Fibroblast of peridontal ligament (primary cell): ENCODE data around the gene MED14.

Experiments
- DNase-seq: peaks from one replicate; pipeline ENCODE4 v3.0.0-alpha.2; 2010; ENCODE audit errors: extremely low read depth

Gene MED14

DNA sequence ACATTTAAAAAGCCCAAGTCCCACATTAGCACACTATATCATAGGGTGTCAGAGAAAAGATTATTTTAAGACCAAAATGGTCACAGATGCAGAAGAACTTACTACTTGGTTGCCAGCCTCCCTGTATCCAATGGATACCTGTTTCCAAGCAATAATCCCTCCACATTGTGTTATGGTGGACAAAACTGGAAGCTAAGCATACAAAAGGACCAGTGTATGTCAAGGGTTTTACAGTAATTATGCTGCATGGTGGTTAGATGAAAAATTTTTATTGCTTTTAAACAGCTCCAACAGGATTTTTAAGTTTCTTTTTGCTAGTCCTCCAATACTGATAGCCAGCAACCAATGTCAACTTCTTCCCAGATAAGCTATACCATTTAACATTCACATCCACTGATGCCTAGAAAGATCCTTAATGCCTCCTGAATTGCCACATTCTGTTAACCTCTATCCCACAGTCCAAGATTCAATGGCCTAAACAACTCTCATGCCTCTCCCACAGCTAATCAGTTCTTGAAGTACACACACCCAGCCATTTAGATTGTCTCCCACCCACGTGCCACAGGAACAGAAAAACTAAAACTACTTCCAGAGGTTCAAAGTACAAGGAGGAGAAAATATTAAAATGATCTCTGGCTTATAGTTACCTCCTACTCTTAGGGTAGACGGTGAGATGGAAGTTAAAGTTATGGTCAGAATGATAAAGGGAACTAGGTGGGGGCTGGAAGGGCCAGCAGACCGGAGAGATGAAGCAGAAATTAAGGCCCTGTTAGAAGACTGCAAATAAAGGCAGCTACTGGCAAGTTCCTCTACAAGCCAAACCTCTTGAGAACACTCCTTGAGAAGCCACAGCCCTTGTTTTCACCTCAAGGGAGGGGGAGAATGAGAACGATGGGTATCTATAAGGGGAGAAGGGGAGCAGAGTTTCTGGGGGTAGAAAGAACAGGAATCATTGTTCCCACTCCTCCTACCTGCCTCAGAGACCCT, 5.5 kb downstream of the MED14 start:
- no peak for DNase-seq

DNA sequence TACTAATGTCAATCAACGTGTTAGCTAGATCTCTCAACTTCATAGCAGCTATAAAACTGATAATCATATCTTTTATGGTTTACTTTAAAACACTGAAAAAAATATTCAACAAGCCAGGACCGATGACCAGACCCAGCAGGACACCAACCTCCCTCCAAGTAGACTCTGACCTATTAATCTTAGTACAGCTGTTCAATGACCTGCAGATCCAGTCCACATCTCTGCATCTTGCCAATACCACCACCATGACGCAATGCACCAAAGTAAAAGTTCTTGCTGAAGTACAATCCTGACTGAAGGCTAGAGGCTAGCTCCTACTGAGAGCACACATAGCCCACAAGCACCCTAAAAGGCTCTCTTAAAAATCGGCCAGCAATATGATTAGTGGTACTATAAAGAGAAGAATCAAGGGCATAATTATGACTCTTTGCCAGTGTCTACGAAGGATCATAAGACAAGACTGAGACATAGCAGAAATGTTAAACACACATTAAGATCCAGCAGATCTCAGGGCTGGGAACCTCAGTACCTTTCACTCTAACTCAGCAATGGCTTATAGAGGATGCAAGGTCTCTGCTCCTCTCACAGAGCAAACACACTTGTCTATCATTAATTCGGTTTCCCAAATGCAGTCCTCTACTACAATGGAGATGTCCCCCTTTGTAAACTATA, 7.6 kb downstream of the MED14 start:
- DNase-seq = no peak

DNA sequence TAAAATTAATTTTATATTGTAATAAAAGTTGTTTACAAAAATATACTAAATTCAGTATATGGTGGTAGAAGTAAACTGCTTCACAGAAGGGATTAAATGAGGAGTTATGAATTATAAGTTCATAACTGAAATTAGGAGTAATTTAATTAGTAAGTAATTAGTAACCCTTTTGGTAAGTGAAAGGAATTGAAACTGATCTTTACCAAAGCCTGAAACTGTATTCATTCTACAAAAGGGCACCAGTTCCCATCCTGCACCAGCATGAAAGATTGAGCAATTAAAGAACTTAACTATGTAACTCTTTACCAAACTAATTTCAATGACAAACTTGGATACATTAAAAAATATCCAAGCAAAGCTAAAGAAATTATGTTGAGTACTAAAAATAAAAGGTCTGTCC, 8.2 kb downstream of the MED14 start:
- DNase-seq = no peak

DNA sequence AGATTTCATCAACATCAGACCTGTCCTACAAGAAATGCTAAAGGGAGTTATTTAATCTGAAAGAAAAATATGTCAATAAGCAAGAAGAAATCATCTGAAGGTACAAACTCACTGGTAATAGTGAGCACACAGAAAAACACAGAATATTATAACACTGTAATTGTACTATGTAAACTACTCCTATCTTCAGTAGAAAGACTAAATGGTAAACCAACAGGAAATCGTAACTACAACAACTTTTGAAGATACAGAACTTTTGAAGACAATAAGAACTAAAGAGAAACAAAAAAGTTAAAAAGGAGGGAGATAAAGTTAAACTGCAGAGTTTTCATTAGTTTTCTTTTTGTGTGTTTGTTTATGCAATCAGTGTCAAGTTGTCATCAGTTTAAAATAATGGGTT, 12.4 kb downstream of the MED14 start:
- DNase-seq = no peak

DNA sequence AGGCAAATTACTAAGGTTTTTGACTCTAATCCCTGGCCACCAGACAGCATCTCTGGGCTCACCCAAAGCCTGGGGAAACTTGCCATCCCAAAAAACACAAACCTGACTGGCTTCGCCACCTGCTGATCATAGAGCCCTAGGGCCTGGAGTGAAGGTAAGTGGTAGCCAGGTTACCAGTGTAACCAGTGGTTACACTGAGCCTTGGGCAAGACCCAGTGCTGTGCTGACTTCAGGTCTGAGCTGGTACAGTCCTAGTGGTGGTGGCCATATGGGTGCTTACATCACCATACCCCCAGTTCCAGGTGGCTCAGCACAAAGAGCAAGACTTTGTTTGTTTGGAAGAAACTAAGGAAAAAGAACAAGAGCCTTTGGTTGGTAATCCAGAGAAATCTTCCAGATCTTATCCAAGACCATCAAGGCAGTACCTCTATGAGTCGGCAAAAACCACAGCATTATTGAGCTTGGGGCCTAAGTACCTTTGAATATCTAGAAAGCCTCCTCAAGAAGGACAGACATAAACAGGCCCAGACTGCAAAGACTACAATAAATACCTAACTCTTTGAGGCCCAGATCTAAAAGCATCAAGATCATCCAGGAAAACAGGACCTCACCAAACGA, 13.7 kb downstream of the MED14 start:
- DNase-seq = no peak

DNA sequence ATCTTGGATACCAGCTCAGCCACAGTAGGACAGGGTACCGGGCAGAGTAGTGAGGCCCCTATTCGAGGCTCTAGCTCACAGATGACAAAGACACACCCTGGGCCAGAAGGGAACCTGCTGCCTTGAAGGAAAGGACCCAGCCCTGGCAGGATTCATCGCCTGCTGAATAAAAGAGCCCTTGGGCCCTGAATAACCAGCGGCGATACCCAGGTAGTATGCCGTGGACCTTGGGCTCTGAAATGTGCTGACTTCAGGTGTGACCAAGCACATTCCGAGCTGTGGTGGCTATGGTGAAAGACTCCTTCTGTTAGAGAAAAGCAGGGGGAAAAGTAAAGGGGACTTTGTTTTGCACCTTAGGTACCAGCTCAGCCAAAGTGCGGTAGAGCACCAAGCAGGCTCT, 14.6 kb downstream of the MED14 start:
- no peak for DNase-seq

DNA sequence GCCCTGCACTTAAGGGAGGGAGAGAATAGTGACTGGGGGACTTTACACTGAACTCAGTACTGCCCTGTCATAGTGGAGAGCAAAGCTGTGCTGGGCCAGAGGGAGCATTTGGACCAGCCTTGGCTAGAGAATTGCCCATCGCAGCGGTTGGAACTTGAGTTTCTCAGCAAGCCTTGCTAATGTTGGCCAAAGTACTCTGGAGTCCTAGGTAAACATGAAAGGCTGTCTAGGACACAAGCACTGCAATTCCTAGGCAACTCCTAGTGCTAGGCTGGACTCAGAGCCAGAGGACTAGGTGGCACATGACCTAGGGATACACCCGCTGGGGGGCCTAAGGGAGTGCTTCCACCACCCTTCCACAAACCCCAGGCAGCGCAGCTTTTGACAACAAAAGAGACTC, 15.0 kb downstream of the MED14 start:
- no peak for DNase-seq

DNA sequence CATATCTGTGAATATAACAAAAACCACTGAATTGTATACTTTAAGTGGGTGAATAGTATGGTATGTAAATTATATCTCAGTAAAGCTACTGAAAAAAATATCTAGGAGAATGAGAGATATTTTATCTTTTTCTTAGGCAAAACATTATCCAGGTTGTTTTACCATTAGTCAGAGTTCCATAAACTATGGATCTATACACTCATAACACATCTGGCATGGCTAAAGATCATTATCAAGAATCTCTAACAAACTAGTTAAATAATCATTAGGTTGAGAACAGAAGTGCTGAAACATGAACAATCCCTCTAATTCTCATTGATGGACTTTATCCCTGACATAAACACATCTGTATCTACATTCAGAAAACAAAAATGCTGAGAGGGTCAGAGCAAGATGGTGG, 15.6 kb downstream of the MED14 start:
- no peak for DNase-seq

DNA sequence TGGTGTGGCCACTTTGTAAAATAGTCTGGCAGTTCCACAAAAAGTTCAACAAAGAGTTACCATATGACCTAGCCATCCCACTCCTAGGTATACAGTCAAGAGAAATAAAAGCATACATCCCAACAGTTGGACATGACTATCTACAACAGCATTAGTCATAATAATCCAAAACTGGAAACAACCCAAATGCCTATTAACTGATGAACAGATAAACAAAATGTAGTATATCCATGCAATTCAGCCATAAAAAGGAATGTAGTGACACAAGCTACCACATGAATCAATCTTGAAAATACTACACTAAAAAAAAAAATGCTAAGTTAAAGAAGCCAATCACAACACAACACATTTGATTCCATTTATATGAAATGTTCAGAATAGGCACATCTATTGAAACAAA, 16.1 kb downstream of the MED14 start:
- DNase-seq = peak; percentile 76

DNA sequence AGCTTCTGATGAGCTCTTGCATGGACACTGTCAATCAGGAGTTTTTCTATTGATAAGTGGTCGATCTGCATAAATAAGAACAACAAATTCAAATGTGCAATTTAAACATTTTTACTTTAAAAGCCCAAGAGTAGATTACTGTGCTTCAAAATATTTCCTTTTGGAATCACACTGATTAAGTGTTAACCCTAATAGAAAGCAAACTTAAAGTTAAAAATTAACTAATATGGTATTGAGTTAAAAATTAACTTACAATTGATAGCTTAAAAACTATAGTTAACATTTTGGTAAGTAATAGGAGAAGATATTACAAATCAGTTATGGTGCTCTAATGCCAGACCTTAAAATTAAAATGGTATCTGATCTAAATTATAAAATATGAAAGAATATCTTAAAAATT, 25.9 kb downstream of the MED14 start:
- DNase-seq = no peak

DNA sequence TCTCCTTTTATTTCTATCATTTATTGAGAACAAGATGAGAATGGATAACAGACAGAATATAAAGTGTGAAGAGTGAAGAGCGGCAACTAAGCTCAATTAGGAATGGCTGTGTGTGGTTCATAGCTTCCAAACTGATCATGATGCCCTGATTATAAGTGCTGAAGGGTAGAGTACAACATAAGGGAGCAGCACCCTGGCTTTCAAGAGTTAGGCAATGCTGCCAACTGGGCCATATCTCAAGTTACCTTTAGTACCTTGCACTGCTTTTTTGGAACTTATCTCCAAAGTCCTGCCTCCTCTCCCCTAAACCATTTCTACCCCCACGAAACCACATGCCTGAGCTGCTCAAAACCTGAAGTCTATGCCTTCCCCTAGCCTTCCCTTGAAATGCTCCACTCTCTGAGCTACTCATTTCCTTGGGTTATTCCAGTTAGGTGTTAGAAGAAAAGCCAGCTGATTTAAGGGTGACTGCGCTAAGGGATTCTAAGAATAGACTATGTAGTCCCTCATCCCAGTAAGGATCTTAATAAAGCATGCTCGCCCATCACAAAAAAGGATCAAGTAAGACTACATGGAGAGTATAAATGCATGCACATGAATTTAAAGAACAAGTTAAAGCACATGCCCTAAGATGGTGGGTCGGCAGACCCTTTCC, 29.6 kb downstream of the MED14 start:
- DNase-seq = no peak

DNA sequence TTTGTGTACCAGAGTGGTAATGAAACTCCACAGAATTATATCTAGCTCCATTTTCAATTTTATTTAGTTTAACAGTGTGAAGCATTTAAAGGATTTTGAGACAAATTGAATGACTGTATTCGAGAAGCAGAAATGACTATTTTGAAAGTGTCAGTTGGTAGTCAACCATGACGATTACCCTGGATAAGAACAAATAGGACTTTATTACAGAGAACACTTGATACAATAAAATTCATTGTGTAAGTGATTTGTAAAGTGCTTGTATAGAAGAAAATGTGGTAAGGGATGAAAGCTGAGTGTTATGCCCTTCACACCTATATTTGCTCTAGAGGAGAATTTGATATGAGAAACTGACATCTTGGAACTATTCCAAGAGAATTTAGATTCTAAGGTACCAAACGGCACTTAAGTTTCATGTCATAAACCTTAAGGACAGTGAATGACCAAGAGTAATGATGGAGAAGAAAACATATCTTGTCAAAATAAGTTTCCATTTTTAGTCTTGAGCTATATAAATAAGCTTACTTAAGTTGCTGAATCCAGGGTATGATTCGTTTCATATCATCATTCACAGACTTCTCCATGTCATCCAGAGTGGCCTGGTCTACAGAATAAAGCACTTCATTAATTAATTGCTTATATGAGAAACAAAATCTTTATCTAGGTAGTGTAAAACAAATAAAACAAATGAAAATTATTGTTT, 34.6 kb downstream of the MED14 start:
- no peak for DNase-seq

DNA sequence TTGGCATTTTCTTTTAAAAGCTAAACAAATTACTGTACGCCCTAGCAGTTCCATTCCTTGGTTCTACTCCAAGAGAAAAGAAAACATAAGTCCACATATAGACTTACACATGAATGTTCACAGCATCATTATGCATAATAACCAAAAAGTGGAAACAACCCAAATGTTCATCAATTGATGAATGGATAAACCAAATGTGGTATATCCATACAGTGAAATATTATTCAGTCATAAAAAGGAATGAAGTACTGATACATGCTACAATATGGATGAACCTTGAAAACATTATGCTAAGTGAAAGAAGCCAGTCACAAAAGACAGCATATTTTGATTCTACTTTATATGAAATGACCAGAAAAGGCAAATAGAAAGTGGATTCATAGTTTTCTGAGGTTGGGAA, 36.5 kb downstream of the MED14 start:
- DNase-seq = no peak

DNA sequence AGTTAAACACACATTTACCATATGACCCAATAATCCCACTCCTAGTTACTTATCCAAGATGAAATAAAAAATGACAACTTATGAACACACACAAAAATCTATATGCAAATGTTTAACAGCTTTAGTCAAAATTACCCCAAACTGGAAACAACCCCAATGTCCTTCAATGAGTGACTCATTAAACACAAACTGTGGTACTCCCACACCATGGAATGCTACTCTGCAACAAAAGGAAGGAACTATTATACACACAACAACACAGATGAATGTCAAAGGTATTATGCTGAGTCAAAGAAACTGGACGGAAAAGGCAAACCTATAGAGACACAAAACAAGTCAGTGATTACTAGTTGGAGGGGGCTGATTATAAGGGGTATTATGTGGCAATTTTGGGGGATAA, 40.5 kb downstream of the MED14 start:
- no peak for DNase-seq

DNA sequence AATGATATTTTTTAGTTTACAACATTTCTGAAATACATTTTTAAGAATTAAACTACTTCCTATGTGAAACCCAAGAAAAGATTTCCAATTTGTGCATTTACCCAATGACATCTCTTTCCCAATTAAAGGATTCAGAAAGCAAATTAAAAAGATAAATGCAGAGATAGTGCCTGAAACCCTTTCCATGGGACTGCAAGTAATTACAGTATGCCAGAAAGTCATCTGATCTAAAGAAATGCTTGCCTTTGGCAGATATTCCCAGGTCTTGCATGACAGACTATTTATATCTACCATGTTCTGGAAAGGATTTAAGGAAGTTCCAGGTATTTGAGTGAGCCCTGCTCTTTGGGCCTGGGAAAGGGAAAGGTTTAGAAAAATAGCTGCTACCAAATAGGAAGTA, 46.4 kb downstream of the MED14 start:
- peak; percentile 25 for DNase-seq

DNA sequence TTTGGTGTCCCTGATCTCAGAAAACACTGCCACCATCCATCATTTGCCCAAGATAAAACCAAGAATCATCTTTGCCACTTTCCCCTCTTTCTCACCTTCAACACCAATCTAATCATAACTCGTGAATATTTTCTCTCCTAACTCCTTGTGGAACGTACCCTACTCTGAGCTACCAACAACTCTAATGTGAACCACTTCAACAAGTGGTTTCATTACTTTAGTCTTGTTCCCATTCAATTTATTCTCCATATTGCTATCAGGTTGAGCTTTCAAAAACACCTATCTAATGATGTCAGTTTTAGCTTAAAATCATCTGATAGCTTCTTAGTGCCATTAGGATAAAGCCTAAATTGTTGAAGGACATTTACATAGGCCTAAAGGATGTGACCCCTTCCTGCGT, 48.2 kb downstream of the MED14 start:
- no peak for DNase-seq

DNA sequence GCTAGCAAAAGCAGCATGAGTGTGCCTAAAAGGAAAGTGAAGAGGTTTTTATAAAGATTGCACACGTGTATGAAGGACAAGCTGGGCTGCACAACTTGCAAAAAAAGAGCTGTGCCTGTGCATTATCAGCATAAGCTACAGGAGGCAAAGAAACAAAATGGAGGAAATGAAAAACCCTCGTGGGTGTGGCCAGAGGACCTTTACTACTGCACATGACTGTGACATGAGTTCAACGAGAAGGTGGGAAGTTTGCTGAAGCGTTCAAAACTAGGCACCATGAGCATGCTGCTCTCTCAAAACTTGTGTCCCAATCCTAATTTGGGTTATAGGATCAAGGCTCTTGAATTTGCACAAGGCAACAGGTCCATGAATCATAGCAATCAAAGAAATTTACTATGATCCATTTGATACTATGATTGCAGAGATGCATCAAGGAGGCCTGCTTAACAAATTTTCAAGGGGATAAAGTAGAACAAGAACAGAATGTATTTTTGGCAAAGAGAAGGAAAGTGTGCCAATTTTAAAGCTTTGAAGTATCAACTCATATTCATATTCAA, 49.9 kb downstream of the MED14 start:
- no peak for DNase-seq

DNA sequence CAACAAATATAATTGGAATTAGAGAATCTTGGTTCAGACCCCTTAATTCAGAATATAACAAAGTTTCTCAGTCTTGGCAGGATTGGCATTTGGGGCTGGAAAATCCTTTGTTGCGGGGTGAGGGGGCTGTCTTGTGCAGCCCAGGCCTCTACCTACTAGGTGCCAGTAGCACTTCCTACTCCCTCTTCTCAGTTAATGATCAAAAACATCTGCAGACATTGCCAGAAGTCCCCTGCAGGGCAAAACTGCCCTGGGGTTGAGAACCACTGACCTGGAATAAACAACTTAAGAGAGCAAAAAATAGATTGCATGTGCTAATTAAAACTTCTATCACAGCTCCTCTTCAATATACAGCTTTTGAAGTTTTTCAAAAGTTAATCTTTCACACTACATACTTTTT, 51.2 kb downstream of the MED14 start:
- DNase-seq = no peak

DNA sequence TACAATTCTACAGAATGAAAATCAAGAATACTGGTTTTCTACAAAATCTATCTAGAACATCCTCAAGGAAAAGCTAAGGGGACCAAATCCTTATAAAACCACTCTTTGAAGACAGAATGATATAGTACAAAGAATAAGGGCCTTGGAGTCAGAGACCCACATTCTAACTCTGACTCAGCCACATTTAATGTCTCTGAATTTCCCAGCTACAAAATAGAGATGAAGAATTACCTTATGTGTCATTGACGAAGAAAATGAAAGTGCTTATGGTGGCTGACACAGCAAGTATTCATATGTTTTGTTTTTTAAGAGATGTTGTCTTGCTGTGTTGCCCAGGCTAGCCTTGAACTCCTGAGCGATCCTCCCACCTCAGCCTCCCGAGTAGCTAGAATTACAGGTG, 52.1 kb downstream of the MED14 start:
- peak; percentile 2 for DNase-seq

DNA sequence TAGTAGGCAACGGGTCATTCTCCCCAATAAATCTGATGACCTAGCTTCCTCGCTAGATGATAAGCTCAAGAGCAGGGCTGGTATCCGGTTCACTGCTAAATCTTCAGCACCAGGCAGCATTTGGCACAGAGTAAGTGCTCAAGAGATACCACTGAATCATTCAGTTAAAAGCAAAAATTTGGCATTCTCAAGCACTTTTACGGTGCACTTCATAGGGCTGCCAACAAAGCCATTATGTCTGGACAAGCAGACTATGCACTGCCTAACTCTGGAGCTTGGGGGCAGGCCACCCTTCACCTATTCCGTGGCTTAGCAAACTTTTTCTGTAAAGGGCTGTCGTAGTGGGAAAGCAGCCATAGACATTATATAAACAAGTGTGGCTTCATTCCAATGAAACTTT, 64.2 kb downstream of the MED14 start:
- no peak for DNase-seq

DNA sequence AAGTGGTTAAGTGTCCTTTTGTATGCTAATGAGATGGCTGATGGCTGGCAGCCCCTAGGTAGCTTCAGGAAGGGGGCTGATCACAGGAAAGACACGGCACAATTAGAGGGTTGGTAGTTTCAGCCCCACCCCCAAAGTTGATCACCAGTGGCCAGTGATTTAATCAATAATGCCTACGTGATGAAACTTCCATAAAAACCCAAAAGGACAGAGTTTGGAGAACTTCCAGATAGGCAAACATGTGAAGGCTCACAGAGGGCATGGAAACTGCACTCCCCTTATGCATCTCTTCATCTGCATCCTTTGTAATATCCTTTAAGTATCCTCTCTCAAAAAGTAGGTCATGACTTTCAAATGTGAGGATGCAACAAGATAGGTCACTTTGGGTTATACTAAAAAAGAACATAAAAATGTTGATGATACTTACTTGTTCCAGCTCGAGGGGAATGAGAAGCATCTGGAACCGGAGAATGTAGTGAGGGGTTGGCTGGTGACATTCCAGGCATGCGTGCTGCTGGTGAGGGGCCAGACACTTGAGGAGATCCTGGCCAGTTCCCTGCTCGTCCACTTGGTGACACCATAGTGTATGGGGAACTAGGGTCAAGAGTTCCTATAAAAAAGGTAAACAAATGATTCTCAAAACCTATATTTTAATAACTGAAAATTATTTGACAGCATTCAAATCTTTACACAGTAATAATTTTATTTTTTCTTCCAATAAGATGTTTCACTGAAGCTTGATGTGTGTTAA, 71.3 kb downstream of the MED14 start:
- peak; percentile 23 for DNase-seq
